Left ventricle myocardium inferior (tissue), 1 donor: Measurements from ENCODE around the gene SNX12. TPM values are rescaled to one million over a fixed set of nuclear protein-coding genes. Genes with fewer than 3 reads are reported as not detected.

Source experiments
- DNase-seq: peaks from one replicate; pipeline ENCODE4 v3.0.0-alpha.2; 2020
- H3K27ac ChIP-seq: fragments of 200-600 bp; replicated peaks from 2 replicates; pipeline ENCODE4 v1.8.0; 2021
- H3K27me3 ChIP-seq: fragments of 200-600 bp; 2 replicates; pipeline ENCODE4 v1.8.0; 2021; ENCODE audit warnings: low read depth
- H3K36me3 ChIP-seq: fragments of 200-600 bp; 2 replicates; pipeline ENCODE4 v1.8.0; 2021
- H3K4me1 ChIP-seq: fragments of 200-600 bp; 2 replicates; pipeline ENCODE4 v1.8.0; 2021
- H3K4me3 ChIP-seq: fragments of 200-600 bp; 2 replicates; pipeline ENCODE4 v1.8.0; 2021; ENCODE audit warnings: mild to moderate bottlenecking, moderate library complexity
- H3K9me3 ChIP-seq: fragments of 200-600 bp; replicated peaks from 2 replicates; pipeline ENCODE4 v1.8.0; 2021
- intact Hi-C: fragments of 100-400 bp; cut with micrococcal nuclease; formaldehyde crosslinking; loops from one replicate; pipeline ENCODE4 v1.11.0; 2022
- long read RNA-seq: library from polyadenylated mRNA; unstranded; transcript quantifications from one replicate; pipeline ENCODE4 v2.0.0, GENCODE V29; 2021
- total RNA-seq: library from RNA; stranded (reverse); fragmentation: NEBNext Ultra II Directional; extraction: Animal tissue kit (Norgen Biotek cat#: 25700); gene quantifications from one replicate; pipeline ENCODE4 v1.2.1, GENCODE V29; 2021
- TF ChIP-seq, protein P1 (sequence below): fragments of 200-600 bp; IDR thresholded peaks from 2 replicates; pipeline ENCODE4 v1.8.0; 2021; ENCODE audit warnings: antibody characterized with exemption, mild to moderate bottlenecking, borderline replicate concordance
- donor health status: DM: no; HTN: yes; CAD: no; lungs with severe emphysema.

SNX12 gene
- total RNA-seq, result 42.7 TPM
- long read RNA-seq, partial matches to known transcripts, result 0 of 8 reads
- long read RNA-seq, other reads (novel, unspliced or antisense), result 8 of 8 reads

DNA sequence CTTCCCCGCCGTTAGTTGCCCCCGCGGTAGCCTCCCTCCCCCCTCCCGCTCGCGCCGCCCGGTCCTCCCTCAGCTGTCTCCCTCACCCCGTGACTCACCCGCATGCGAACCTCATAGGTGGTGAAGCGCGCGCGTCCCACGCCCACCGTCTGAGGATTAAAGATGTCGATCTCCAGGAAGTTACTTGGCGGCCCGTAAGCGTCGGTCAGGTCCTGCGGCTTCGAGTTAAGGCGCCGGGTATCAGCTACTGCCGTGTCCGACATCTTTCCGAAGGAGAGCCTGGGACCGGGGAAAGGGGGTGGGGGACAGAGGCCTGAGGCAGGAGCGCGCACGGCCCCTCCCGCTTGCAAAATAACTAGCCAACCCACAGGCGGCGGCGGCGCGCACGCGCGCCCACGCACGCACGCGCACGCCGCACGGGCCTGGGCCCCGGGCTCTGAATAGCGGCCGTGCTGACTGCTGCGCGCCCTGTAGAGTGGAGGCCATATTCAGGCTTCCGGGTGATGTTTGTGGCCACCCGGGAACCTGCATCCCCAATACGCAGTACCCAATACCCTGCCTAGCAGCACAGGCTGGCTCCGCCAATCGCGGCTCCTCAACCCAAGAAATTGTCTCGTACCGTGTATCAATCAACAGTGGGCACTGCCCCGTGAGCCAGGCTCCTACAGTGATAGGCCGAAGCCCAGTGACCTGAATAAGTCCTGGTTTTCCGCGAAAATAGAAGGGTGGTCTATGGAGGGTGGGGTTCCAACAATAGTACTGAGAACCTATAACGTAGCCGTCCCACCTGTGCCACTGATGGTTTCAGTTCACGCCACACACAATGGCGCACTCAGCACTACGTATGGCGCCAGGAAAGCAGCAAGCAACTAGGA is at the start of gene SNX12:
Gene SNX12 (minus strand): TSS at position 291 of the 875 bp plus-strand sequence. CDS start 28 bp downstream, at position 263.
- Histone ChIP-seq H3K27me3 (no peaks in the 10 kb centered on the region), H3K4me3 (peak within 1 kb of the TSS; percentile 74), H3K9me3 (no peaks in the 10 kb centered on the region), H3K27ac (peak within 1 kb of the TSS; percentile 88), H3K4me1 (peaks cover 7% of the 10 kb centered on the region), H3K36me3 (no peaks in the 10 kb centered on the region)
- TF ChIP-seq, protein P1, sequence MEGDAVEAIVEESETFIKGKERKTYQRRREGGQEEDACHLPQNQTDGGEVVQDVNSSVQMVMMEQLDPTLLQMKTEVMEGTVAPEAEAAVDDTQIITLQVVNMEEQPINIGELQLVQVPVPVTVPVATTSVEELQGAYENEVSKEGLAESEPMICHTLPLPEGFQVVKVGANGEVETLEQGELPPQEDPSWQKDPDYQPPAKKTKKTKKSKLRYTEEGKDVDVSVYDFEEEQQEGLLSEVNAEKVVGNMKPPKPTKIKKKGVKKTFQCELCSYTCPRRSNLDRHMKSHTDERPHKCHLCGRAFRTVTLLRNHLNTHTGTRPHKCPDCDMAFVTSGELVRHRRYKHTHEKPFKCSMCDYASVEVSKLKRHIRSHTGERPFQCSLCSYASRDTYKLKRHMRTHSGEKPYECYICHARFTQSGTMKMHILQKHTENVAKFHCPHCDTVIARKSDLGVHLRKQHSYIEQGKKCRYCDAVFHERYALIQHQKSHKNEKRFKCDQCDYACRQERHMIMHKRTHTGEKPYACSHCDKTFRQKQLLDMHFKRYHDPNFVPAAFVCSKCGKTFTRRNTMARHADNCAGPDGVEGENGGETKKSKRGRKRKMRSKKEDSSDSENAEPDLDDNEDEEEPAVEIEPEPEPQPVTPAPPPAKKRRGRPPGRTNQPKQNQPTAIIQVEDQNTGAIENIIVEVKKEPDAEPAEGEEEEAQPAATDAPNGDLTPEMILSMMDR, result no peak
- intact Hi-C loops, result no loop called here
- DNase-seq, result peak; percentile 90

DNA sequence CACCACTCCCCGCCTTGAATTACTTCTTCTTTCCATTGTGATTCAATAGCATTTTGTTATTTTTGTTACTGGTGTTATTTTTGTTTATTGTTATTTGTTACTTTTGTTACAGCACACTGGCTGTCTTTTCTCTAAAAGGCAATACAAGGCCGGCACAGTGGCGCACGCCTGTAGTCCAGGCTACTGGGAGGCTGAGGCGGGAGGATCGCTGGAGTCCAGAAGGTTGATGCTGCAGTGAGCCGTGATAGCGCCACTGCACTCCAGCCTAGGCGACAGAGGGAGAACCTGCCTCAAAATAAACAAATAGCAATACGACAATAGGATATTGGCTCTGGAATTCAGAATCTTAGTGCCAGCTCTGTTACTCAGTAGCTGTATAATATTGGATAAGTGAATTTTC is 49.2 kb upstream of the SNX12 start:
- Histone ChIP-seq H3K9me3 (no peaks in the 10 kb centered on the region), H3K27me3 (no peaks in the 10 kb centered on the region), H3K27ac (no peak overlapping the region), H3K36me3 (peaks cover 15% of the 10 kb centered on the region), H3K4me1 (peaks cover 13% of the 10 kb centered on the region), H3K4me3 (peak overlapping the region; percentile 73)
- DNase-seq, result no peak
- intact Hi-C loops, result no loop called here
- TF ChIP-seq, protein P1, result no peak

DNA sequence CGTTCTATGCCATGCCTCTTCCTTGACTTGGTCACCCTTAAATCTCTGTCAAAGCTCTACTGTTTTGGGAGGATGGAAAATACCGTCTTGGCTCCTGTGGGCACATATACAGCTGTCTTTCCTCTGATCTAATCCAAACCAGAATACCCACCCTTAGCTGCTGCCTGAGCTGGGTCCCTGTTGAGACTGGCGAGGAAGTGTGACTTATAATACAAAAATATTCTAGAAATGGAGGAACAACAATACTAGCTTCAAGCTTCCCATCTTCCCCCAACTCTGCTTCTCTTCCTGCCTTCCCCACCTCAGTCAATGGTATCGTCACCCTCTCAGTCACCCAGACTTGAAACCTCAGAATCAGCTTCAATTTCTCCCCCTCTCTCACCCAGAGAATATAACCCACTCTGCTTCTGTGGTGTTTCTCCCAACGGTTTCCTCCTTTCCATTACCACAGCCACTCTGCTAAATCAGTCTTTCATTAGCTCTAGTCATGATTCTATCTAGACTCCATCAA is 43.8 kb upstream of the SNX12 start:
- H3K4me3 ChIP-seq, result no peak overlapping the region
- DNase-seq, result no peak
- H3K4me1 ChIP-seq, result no peaks in the 10 kb centered on the region
- no peak overlapping the region for H3K27ac ChIP-seq
- intact Hi-C loops, result no loop called here
- H3K27me3 ChIP-seq, result no peaks in the 10 kb centered on the region
- H3K36me3 ChIP-seq, result no peaks in the 10 kb centered on the region
- TF ChIP-seq, protein P1, result no peak
- H3K9me3 ChIP-seq, result no peaks in the 10 kb centered on the region

DNA sequence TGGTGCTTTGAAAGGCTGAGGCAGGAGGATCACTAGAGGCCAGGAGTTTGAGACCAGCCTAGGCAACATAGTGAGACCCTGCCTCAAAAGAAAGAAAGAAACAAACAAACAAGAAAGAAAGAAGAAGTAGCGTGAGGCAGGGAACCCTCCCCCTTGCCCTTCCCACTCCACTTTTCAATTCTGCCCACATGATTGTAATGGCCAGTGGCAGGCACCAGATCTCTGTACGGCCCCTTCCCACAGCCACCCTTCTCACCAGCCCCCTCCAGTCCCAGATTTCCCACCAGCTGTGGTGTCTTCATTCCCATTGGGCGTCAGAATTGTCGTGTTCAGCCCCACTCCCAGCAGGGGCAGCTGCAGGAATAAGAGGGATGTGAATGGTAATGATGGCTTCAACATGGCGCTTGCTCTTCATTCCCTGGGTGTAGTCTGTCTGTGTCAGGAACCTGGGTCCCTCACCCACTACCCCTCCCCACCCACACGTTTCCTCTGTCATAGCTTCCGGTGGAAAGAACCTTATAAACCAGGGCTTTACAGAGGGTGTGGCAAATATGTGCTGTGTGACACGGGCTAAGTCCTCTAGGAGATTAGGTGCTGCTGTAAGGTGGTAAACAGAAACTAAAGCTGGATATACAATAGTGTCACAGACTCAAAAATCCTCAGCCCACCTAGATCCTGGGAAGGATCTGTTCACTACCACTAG is 43.2 kb upstream of the SNX12 start, which contains the start of gene IL2RG:
Gene IL2RG (minus strand): TSS at position 437 of the 703 bp plus-strand sequence. CDS start 38 bp downstream, at position 399.
- H3K4me3 ChIP-seq, result no peak within 1 kb of the TSS
- no peak for DNase-seq
- intact Hi-C loops, result no loop called here
- no peaks in the 10 kb centered on the region for H3K4me1 ChIP-seq
- TF ChIP-seq, protein P1, result no peak
- no peaks in the 10 kb centered on the region for H3K36me3 ChIP-seq
- H3K27me3 ChIP-seq, result no peaks in the 10 kb centered on the region
- H3K9me3 ChIP-seq, result no peaks in the 10 kb centered on the region
- no peak within 1 kb of the TSS for H3K27ac ChIP-seq

DNA sequence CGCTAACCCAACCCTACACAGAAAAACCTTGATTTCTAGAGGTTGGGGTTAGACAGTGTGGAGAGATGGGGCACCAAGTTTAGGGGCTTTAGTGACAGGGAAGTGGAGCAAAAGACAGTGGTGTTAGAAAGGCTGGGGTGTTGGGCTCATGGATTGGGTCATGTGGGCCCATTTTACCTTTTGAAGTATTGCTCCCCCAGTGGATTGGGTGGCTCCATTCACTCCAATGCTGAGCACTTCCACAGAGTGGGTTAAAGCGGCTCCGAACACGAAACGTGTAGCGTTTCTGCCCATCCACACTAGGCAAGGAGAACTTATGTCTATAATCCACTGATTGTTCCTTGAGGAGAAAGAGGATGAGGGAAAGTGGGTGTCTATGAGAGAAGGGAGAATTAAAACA is 40.9 kb upstream of the SNX12 start:
- Histone ChIP-seq H3K27ac (no peak overlapping the region), H3K4me3 (no peak overlapping the region), H3K4me1 (no peaks in the 10 kb centered on the region), H3K27me3 (no peaks in the 10 kb centered on the region), H3K9me3 (no peaks in the 10 kb centered on the region), H3K36me3 (no peaks in the 10 kb centered on the region)
- intact Hi-C loops, result no loop called here
- TF ChIP-seq, protein P1, result no peak
- no peak for DNase-seq
